Body of pancreas (tissue), 4 donors: ENCODE results near the gene ANAPC15. TPM values are rescaled to one million over a fixed set of nuclear protein-coding genes. Genes with fewer than 3 reads are reported as not detected.

Source experiments
- ATAC-seq: fragments of 150-250 bp; one replicate; pipeline ENCODE4 v1.9.1; 2016
- DNase-seq, 4 donors: peaks; one replicate each; pipeline ENCODE4 v3.0.0-alpha.2; 2019
- H3K27ac ChIP-seq, 4 donors: fragments of 200-600 bp; sonication (generic); 1 replicate in 3 of 4; 2 replicates in 1 of 4; pipeline versions ENCODE4 v1.5.1 to v1.6.1; 2016 to 2019; ENCODE audit warnings: mild to moderate bottlenecking in 1 of 4, mixed read lengths in 1 of 4, moderate library complexity in 1 of 4
- H3K27me3 ChIP-seq, 2 donors: fragments of 200-600 bp; sonication (generic); one replicate each; pipeline ENCODE4 v1.6.0; 2016; ENCODE audit warnings: mild to moderate bottlenecking in 1 of 2
- H3K36me3 ChIP-seq, 2 donors: fragments of 200-600 bp; sonication (generic); replicated peaks in 1 of 2; 2 replicates each; pipeline ENCODE4 v1.5.1; 2016; ENCODE audit warnings: low read depth in 2 of 2; ENCODE audit not compliant: insufficient read depth in 1 of 2
- H3K4me1 ChIP-seq: fragments of 200-600 bp; sonication (generic); one replicate; pipeline ENCODE4 v1.6.0; 2016
- H3K4me3 ChIP-seq, 2 donors: fragments of 200-600 bp; sonication (generic); 1 replicate in 1 of 2; 2 replicates in 1 of 2; pipeline ENCODE4 v1.5.1; 2016 to 2019
- H3K9me3 ChIP-seq, 3 donors: fragments of 200-600 bp; sonication (generic); 1 replicate in 2 of 3; 2 replicates in 1 of 3; pipeline ENCODE4 v1.5.1; 2016
- CTCF ChIP-seq, 7 experiments: fragments of 450-650 bp in 4 of 7; fragments of 200-600 bp in 3 of 7; sonication (generic) in 3 of 7; IDR thresholded peaks; one replicate each; pipeline ENCODE4 v1.5.1; 2016 to 2019; ENCODE audit warnings: antibody characterized with exemption in 7 of 7
- POLR2A ChIP-seq, 3 donors: fragments of 450-650 bp; IDR thresholded peaks; one replicate each; pipeline ENCODE4 v1.6.1; 2016; ENCODE audit warnings: antibody characterized with exemption in 3 of 3, mild to moderate bottlenecking in 2 of 3
- WGBS, 2 donors: methylation state at CpG; one replicate each; pipeline ENCODE4 v1.1.5; 2017; 5-methylcytosine and 5-hydroxymethylcytosine counted together
- intact Hi-C: fragments of 100-400 bp; cut with DNase I; formaldehyde crosslinking; loops from one replicate; pipeline ENCODE4 v1.15.1; 2023
- total RNA-seq, 2 donors: library from RNA; depleted of rRNA; stranded (reverse); fragments of >200 nt; gene quantifications; one replicate each; pipeline ENCODE4 v1.1.0, GENCODE V29; 2016

The ANAPC15 gene
- total RNA-seq, 2 donors from 2014 or later, result 14.2 to 22.1 TPM

GRCh38 chr11:72070491-72070890 is 42.0 kb downstream of the ANAPC15 start:
- DNase-seq, result no peak
- WGBS, 2 donors, result 85 to 95% methylated on average over 7 of the region's 7 CpGs
- H3K4me1 ChIP-seq, result peaks cover 22% of the 10 kb centered on the region
- no peak overlapping the region for H3K4me3 ChIP-seq
- no peaks in the 10 kb centered on the region for H3K27me3 ChIP-seq
- TF ChIP-seq POLR2A (IDR thresholded peaks at IDR 0.05) (no peak), CTCF (IDR thresholded peaks at IDR 0.05) (no peak)
- no peaks in the 10 kb centered on the region for H3K36me3 ChIP-seq
- intact Hi-C loops, result no loop called here
- ATAC-seq, result no peak
- H3K27ac ChIP-seq, result peak overlapping the region; percentile 69 to 81 (median 74)
- H3K9me3 ChIP-seq, result no peaks in the 10 kb centered on the region

- H3K36me3 ChIP-seq, result no peaks in the 10 kb centered on the region
- intact Hi-C loops, result no loop called here
- DNase-seq, result peak; percentile 78 to 91 (median 87)
- no peak overlapping the region for H3K4me3 ChIP-seq
- no peaks in the 10 kb centered on the region for H3K9me3 ChIP-seq
- H3K4me1 ChIP-seq, result peaks cover 22% of the 10 kb centered on the region
- TF ChIP-seq CTCF (IDR thresholded peaks at IDR 0.05), result no peak
- TF ChIP-seq POLR2A (IDR thresholded peaks at IDR 0.05), result peak in 2 of 3 donors; percentile 27 to 53
- peak; percentile 95 for ATAC-seq
- H3K27ac ChIP-seq, result peak overlapping the region; percentile 69 to 81 (median 74)
- 0 to 3% methylated on average over 2 of the region's 2 CpGs for WGBS, 2 donors
- no peaks in the 10 kb centered on the region for H3K27me3 ChIP-seq
Measured at GRCh38 chr11:72069787-72070251, 42.7 kb downstream of the ANAPC15 start.

- peaks cover 22% of the 10 kb centered on the region for H3K4me1 ChIP-seq
- ATAC-seq (no peak), DNase-seq (no peak)
- H3K9me3 ChIP-seq, result no peaks in the 10 kb centered on the region
- H3K36me3 ChIP-seq, result no peaks in the 10 kb centered on the region
- intact Hi-C loops, result no loop called here
- H3K27ac ChIP-seq, result peak overlapping the region; percentile 69 to 81 (median 74)
- no peaks in the 10 kb centered on the region for H3K27me3 ChIP-seq
- H3K4me3 ChIP-seq, result no peak overlapping the region
- no peak for TF ChIP-seq POLR2A (IDR thresholded peaks at IDR 0.05)
- no peak for TF ChIP-seq CTCF (IDR thresholded peaks at IDR 0.05)
Measured at GRCh38 chr11:72069200-72069599, 43.3 kb downstream of the ANAPC15 start.

GRCh38 chr11:72067676-72068075 is 44.8 kb downstream of the ANAPC15 start:
- H3K4me1 ChIP-seq, result peaks cover 22% of the 10 kb centered on the region
- H3K27me3 ChIP-seq, result no peaks in the 10 kb centered on the region
- H3K4me3 ChIP-seq, result no peak overlapping the region
- no peaks in the 10 kb centered on the region for H3K9me3 ChIP-seq
- H3K36me3 ChIP-seq, result no peaks in the 10 kb centered on the region
- ATAC-seq (no peak), DNase-seq (no peak)
- H3K27ac ChIP-seq, result no peak overlapping the region
- TF ChIP-seq POLR2A (IDR thresholded peaks at IDR 0.05) (no peak), CTCF (IDR thresholded peaks at IDR 0.05) (no peak)
- intact Hi-C loops, result no loop called here

- H3K4me3 ChIP-seq, result no peak overlapping the region
- no peak for DNase-seq
- H3K27ac ChIP-seq, result no peak overlapping the region
- peaks cover 22% of the 10 kb centered on the region for H3K4me1 ChIP-seq
- no peak for TF ChIP-seq POLR2A (IDR thresholded peaks at IDR 0.05)
- TF ChIP-seq CTCF (IDR thresholded peaks at IDR 0.05), result no peak
- intact Hi-C loops, result no loop called here
- no peaks in the 10 kb centered on the region for H3K9me3 ChIP-seq
- no peaks in the 10 kb centered on the region for H3K36me3 ChIP-seq
- no peaks in the 10 kb centered on the region for H3K27me3 ChIP-seq
- ATAC-seq, result no peak
Measured at GRCh38 chr11:72067266-72067665, 45.2 kb downstream of the ANAPC15 start.
